Measurements from ENCODE around the gene NEO1.

The NEO1 gene

DNA sequence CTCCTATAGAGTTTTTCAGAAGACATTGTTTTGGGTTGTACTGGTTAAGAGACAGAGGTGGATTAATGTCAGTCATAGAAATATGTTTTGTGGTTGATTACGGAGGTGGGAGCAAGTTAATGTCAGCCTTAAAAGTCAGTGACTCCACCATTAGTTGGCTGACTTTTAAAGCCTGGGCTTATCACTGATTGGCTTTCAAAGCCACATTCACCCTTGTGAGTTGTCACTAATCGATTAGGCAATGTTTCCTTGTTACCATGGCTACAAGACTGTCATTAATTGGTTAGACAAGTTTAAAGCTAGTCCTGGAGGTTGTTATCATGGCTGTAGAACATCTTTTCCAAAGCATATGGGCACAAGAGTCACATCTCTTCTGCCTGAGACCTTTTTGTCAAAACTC is 73.0 kb downstream of the NEO1 start:
- Histone ChIP-seq H3K4me3 (ENCODE audit: low read depth in 1 of 2, low read length in 2 of 2) (no peak overlapping the region), H3K4me1 (ENCODE audit: control insufficient read depth in 1 of 2, insufficient read depth in 2 of 2, low read length in 2 of 2) (no peaks in the 10 kb centered on the region), H3K27ac (ENCODE audit: low read length) (no peak overlapping the region), H3K27me3 (ENCODE audit: low read depth, low read length) (no peaks in the 10 kb centered on the region), H3K9me3 (ENCODE audit: control insufficient read depth in 1 of 2, low read length in 2 of 2) (no peaks in the 10 kb centered on the region), H3K36me3 (ENCODE audit: control insufficient read depth in 1 of 2, insufficient read depth in 2 of 2, low read length in 2 of 2) (peaks cover 0 to 3% of the 10 kb centered on the region in 2 donors)

DNA sequence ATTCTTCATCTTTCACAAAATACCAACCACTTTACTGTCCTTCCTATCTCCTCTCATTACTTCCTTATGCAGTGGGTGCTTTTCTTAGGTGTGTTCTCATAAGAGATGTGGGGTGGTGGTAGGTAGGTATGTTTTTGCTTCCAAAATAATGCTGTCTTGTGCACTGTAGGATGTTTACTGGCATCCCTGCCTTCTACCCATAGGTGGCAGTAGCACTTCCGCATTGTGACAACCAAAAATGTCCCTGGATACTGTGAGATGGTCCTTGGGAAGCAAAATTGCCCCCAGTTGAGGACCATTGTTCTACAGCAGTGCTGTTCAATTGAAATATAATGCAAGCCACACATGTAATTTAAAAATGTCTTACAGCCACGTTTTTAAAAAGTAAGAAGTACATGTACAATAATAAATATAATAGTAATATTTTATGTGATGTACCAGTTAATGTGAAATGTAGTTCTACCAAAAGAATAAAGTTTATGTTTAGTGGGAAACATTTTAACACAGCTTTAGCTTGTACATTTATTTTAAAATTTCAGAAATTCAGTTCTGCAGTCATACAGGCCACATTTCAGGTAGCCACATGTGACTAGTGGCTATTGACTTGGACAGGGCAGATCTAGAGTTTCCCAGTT is 75.2 kb downstream of the NEO1 start:
- peaks cover 0 to 3% of the 10 kb centered on the region in 2 donors for H3K36me3 ChIP-seq (ENCODE audit: control insufficient read depth in 1 of 2, insufficient read depth in 2 of 2, low read length in 2 of 2)
- H3K9me3 ChIP-seq (ENCODE audit: control insufficient read depth in 1 of 2, low read length in 2 of 2): no peaks in the 10 kb centered on the region
- no peaks in the 10 kb centered on the region for H3K4me1 ChIP-seq (ENCODE audit: control insufficient read depth in 1 of 2, insufficient read depth in 2 of 2, low read length in 2 of 2)

DNA sequence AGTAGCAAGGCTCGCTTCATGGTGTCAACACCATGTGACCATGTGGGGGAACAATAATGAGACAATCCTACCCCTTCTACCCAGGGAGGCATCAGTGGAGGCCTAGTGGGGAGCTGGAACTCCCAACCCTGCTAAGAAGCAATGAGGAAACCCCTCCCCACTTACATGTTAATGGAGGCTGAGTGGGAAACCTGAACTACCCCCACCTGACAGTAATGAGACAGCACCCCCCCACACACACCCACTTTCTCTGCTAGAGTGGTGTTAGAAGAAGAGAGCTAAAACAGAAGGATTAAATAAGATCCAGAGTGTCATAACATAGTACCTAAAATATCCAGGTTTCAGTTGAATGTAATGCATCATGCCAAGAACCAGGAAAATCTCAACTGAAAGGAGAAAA is 78.6 kb downstream of the NEO1 start:
- Histone ChIP-seq H3K9me3 (ENCODE audit: control insufficient read depth in 1 of 2, low read length in 2 of 2) (no peaks in the 10 kb centered on the region), H3K36me3 (ENCODE audit: control insufficient read depth in 1 of 2, insufficient read depth in 2 of 2, low read length in 2 of 2) (peaks cover 0 to 3% of the 10 kb centered on the region in 2 donors), H3K27me3 (ENCODE audit: low read depth, low read length) (no peaks in the 10 kb centered on the region), H3K4me1 (ENCODE audit: control insufficient read depth in 1 of 2, insufficient read depth in 2 of 2, low read length in 2 of 2) (no peaks in the 10 kb centered on the region), H3K27ac (ENCODE audit: low read length) (no peak overlapping the region), H3K4me3 (ENCODE audit: low read depth in 1 of 2, low read length in 2 of 2) (no peak overlapping the region)

More for the DNA sequence above, 75.2 kb downstream of the NEO1 start:
- Histone ChIP-seq H3K27ac (ENCODE audit: low read length) (no peak overlapping the region), H3K27me3 (ENCODE audit: low read depth, low read length) (no peaks in the 10 kb centered on the region), H3K4me3 (ENCODE audit: low read depth in 1 of 2, low read length in 2 of 2) (no peak overlapping the region)

DNA sequence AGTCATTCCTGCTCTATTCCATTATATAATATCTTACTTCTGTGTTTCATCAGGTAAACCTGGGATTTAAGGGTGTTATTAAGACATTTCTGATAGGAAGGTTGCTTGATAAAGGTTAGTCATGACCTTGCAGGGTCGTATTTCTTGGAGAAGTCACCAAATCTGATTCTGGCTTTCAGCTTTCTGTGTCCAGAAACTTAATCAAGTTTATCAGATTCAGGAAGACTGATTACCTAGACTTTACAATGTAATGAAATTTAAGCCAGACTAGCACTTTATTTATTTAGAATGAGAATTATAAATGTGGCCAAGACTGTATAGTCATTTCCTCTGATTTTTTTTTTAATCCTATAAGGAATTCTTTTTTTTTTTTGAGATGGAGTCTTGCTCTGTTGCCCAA is 81.9 kb downstream of the NEO1 start:
- H3K4me1 ChIP-seq (ENCODE audit: control insufficient read depth in 1 of 2, insufficient read depth in 2 of 2, low read length in 2 of 2): no peaks in the 10 kb centered on the region
- H3K27me3 ChIP-seq (ENCODE audit: low read depth, low read length): no peaks in the 10 kb centered on the region
- no peaks in the 10 kb centered on the region for H3K9me3 ChIP-seq (ENCODE audit: control insufficient read depth in 1 of 2, low read length in 2 of 2)
- no peak overlapping the region for H3K27ac ChIP-seq (ENCODE audit: low read length)
- no peak overlapping the region for H3K4me3 ChIP-seq (ENCODE audit: low read depth in 1 of 2, low read length in 2 of 2)
- no peaks in the 10 kb centered on the region for H3K36me3 ChIP-seq (ENCODE audit: control insufficient read depth in 1 of 2, insufficient read depth in 2 of 2, low read length in 2 of 2)

DNA sequence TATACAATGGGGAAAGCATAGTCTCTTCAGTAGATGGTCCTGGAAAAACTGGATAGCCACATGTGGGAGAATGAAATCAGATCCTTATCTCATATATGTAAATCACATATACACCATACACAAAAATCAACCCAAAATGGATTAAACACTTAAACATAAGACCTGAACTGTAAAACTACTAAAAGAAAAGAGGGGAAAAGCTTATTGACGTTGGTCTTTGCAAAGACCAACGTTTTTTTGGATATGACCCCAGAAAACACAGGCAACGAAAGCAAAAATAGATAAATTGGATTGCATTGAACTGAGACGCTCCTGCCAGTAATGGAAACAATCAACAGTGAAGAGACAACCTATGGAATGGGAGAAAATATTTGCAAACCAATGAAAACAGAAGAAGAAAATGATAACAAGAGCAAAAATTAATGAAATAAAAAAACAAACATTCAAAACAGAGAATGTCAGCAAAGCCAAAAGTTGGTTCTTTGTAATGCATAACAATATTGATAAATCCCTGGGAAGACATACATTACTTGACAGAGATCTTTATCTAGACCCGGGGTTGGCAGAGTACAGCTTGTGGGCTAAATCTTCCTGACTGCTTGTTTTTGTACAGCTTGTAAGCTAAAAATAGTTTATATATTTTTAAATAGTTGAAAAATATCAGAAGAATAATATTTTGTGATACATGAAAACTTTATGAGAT is 86.9 kb downstream of the NEO1 start:
- Histone ChIP-seq H3K27me3 (ENCODE audit: low read depth, low read length) (no peaks in the 10 kb centered on the region), H3K9me3 (ENCODE audit: control insufficient read depth in 1 of 2, low read length in 2 of 2) (no peaks in the 10 kb centered on the region), H3K36me3 (ENCODE audit: control insufficient read depth in 1 of 2, insufficient read depth in 2 of 2, low read length in 2 of 2) (no peaks in the 10 kb centered on the region), H3K4me1 (ENCODE audit: control insufficient read depth in 1 of 2, insufficient read depth in 2 of 2, low read length in 2 of 2) (no peaks in the 10 kb centered on the region), H3K4me3 (ENCODE audit: low read depth in 1 of 2, low read length in 2 of 2) (no peak overlapping the region), H3K27ac (ENCODE audit: low read length) (no peak overlapping the region)

DNA sequence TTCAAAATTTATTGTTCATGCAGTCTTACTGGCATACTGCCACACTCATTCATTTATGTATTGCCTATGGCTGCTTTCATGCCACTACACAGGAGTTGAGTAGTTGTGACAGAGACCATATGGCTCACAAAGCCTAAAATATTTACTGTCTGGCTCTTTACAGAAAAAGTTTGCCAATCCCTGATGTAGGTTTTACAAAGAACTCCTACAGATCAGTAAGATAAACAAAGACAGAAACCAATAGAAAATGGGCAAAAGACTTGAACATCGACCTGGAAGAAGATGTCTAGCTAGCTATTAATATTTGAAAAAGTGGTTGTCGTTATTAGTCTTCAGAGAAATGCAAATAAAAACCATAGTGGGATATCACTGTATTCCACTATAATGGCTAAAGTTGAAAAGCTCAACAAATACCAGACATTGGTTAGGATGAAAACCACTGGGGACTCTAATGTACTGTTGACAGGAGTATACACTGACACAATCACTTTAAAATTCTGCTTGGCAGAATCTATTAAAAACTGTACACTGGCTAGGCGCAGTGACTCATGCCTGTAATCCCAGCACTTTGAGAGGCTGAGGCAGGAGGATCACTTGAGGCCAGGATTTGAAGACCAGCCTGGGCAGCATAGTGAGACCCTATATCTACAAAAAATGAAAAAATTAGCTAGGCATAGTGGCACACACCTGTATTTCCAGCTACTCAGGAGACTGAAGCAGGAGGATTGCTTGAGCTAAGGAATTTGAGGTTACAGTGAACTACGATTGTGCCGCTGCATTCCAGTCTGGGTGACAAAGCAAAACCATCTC is 87.7 kb downstream of the NEO1 start:
- Histone ChIP-seq H3K4me3 (ENCODE audit: low read depth in 1 of 2, low read length in 2 of 2) (no peak overlapping the region), H3K4me1 (ENCODE audit: control insufficient read depth in 1 of 2, insufficient read depth in 2 of 2, low read length in 2 of 2) (no peaks in the 10 kb centered on the region), H3K27me3 (ENCODE audit: low read depth, low read length) (no peaks in the 10 kb centered on the region), H3K27ac (ENCODE audit: low read length) (no peak overlapping the region), H3K9me3 (ENCODE audit: control insufficient read depth in 1 of 2, low read length in 2 of 2) (no peaks in the 10 kb centered on the region), H3K36me3 (ENCODE audit: control insufficient read depth in 1 of 2, insufficient read depth in 2 of 2, low read length in 2 of 2) (no peaks in the 10 kb centered on the region)

DNA sequence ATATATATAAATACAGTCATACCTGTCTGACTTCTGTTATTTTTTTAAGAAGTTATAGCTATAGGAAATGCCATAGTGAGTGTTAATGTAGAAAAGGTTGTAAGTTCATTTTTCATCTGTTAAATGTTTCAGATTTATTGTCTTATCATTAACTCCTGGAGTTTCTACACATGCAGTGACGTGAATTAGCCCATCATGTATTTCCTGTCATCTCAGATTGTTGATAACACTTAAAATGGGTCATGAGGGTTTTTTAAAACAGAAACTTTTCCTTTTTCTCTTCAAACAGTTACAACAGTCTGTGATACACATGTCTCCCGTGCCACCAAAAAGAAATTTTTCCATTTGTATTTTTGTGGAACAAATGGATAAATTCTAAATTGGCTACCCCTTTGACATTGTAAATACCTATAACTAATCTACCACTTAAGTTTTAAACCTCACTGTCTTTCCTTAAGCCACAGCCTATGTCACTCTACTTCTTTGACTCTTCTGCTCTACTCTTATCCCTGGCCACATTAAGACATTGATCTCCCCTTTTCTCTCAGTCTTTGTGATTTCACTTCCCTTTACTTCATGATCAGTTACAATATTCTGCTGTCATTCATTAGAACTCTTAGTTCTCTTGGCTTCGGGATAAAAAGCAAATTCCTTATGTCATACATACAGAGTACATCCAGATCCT is 89.1 kb downstream of the NEO1 start:
- H3K4me1 ChIP-seq (ENCODE audit: control insufficient read depth in 1 of 2, insufficient read depth in 2 of 2, low read length in 2 of 2): no peaks in the 10 kb centered on the region
- H3K36me3 ChIP-seq (ENCODE audit: control insufficient read depth in 1 of 2, insufficient read depth in 2 of 2, low read length in 2 of 2): no peaks in the 10 kb centered on the region
- no peak overlapping the region for H3K4me3 ChIP-seq (ENCODE audit: low read depth in 1 of 2, low read length in 2 of 2)
- no peaks in the 10 kb centered on the region for H3K9me3 ChIP-seq (ENCODE audit: control insufficient read depth in 1 of 2, low read length in 2 of 2)
- no peaks in the 10 kb centered on the region for H3K27me3 ChIP-seq (ENCODE audit: low read depth, low read length)
- H3K27ac ChIP-seq (ENCODE audit: low read length): no peak overlapping the region

DNA sequence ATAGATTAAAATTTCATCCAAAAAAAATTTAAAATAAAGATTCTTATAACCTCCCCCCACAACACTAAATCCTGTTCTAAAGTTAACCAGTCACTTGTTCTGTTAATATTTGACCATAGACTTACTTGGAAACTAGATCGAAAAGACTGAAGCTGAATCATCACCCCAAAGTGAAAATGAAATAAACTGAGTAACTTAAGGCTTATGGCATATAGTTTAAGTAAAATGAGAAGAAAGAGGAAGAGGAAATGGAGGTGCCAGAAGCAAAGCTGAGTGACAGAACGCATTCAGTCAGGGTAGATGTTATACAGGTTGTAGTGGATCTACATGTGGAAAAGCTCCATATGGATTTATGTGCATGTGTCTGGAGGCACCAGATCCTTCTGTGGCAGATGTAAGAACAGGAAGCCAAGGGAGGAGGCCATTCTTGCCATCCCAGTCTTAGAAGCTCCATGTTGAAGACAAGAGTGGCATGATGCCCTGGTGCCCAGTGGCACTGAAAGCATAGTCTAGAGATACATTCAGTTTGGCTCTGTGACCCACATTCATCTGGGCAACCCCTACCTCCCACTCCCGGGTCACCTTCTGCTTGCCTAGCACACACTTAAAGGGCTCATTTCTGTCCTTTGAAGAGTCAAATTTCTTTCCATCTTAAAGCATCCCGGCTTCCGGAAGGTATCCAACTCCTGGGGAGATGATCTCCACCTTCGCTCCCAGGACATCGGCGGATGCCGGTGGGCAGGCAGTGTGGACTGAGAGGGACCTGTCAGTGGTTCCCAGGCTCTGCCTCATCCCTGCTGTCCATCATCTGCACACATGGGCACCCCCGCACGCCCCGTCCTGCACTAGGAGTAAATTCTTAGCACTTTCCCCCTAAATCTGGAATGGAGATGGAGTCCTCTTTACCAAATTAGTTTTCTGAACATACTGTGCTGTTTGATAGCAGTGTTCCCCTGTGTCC is 90.8 kb downstream of the NEO1 start:
- Histone ChIP-seq H3K27ac (ENCODE audit: low read length) (no peak overlapping the region), H3K4me1 (ENCODE audit: control insufficient read depth in 1 of 2, insufficient read depth in 2 of 2, low read length in 2 of 2) (no peaks in the 10 kb centered on the region), H3K9me3 (ENCODE audit: control insufficient read depth in 1 of 2, low read length in 2 of 2) (no peaks in the 10 kb centered on the region), H3K36me3 (ENCODE audit: control insufficient read depth in 1 of 2, insufficient read depth in 2 of 2, low read length in 2 of 2) (no peaks in the 10 kb centered on the region), H3K27me3 (ENCODE audit: low read depth, low read length) (no peaks in the 10 kb centered on the region), H3K4me3 (ENCODE audit: low read depth in 1 of 2, low read length in 2 of 2) (no peak overlapping the region)

DNA sequence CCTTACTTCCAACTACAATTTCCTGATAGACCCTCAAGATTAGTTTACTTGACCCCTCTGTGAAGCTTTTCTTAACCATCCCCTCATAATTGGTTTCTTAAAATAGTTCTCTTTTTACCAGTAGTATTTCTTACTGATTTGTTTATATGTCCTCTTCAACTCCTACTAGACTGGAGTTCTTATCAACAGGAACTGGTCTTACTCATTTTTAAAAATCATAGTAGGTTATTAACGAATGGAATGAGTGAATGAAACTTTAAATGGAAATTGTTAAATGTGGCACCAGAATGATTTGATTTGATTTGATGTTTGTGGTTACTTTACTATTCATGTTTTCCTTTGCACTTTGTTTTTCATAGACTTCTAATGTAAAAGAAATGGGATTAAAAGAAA is 91.5 kb downstream of the NEO1 start:
- no peaks in the 10 kb centered on the region for H3K36me3 ChIP-seq (ENCODE audit: control insufficient read depth in 1 of 2, insufficient read depth in 2 of 2, low read length in 2 of 2)
- no peaks in the 10 kb centered on the region for H3K27me3 ChIP-seq (ENCODE audit: low read depth, low read length)
- H3K27ac ChIP-seq (ENCODE audit: low read length): no peak overlapping the region
- H3K4me3 ChIP-seq (ENCODE audit: low read depth in 1 of 2, low read length in 2 of 2): no peak overlapping the region
- no peaks in the 10 kb centered on the region for H3K4me1 ChIP-seq (ENCODE audit: control insufficient read depth in 1 of 2, insufficient read depth in 2 of 2, low read length in 2 of 2)
- H3K9me3 ChIP-seq (ENCODE audit: control insufficient read depth in 1 of 2, low read length in 2 of 2): no peaks in the 10 kb centered on the region

DNA sequence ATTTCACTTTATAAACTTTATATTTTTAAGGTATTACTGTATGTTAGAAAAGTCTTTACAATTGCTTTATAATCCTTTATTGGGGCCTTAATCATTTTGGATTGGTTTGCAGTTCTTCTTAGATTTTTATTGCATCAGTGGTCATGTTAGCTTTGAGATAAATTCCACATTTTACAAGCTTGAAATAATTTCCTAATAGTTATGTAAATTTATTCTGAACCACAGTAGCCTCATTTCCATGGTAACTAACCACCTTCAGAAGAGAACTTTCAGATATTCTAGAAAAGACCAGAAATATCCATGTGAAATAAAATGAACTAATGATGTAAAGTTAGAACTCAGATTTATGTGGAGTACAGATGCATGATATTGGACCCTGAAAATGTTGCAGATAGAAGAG is 94.2 kb downstream of the NEO1 start:
- H3K36me3 ChIP-seq (ENCODE audit: control insufficient read depth in 1 of 2, insufficient read depth in 2 of 2, low read length in 2 of 2): no peaks in the 10 kb centered on the region
- H3K27ac ChIP-seq (ENCODE audit: low read length): no peak overlapping the region
- no peaks in the 10 kb centered on the region for H3K27me3 ChIP-seq (ENCODE audit: low read depth, low read length)

More for the DNA sequence above, 94.2 kb downstream of the NEO1 start:
- Histone ChIP-seq H3K4me3 (ENCODE audit: low read depth in 1 of 2, low read length in 2 of 2) (no peak overlapping the region), H3K4me1 (ENCODE audit: control insufficient read depth in 1 of 2, insufficient read depth in 2 of 2, low read length in 2 of 2) (no peaks in the 10 kb centered on the region), H3K9me3 (ENCODE audit: control insufficient read depth in 1 of 2, low read length in 2 of 2) (no peaks in the 10 kb centered on the region)

Measured in muscle layer of duodenum (tissue), 2 donors.